WTC11 (cell line): ENCODE data around the gene ACSF3. TPM values are rescaled to one million over a fixed set of nuclear protein-coding genes. Genes with fewer than 3 reads are reported as not detected.
"Not testable (repeated sequence)": the region's sequence is repeated elsewhere in the genome, so short reads cannot be mapped to it uniquely, and the experiment has no call there.

ENCODE experiments used
- ATAC-seq: fragments of 200-7000 bp; cut with Tn5 transposase; 2 replicates; pipeline ENCODE4 v1.10.0; 2021; ENCODE audit warnings: mild to moderate bottlenecking, moderate library complexity
- CTCF ChIA-PET: fragments of 300-600 bp; sonication (Branson Sonifier 250); formaldehyde crosslinking; loops from one replicate; lab custom pipeline; 2021; ENCODE audit warnings: antibody characterized with exemption; lab: Charles Lee
- POLR2A ChIA-PET: fragments of 350-600 bp; sonication (Branson Sonifier 250); formaldehyde crosslinking; loops from one replicate; lab custom pipeline; 2021; ENCODE audit warnings: antibody characterized with exemption; lab: Charles Lee
- DNase-seq: peaks from one replicate; pipeline ENCODE4 v3.0.0; 2021; ENCODE audit warnings: low spot score
- H3K27ac Mint-ChIP-seq: 2 replicates; pipeline ENCODE4 v1.8.0; 2021; ENCODE audit warnings: mixed read lengths
- H3K27me3 Mint-ChIP-seq: 2 replicates; pipeline ENCODE4 v1.8.0; 2021; ENCODE audit warnings: low read depth, mild to moderate bottlenecking, moderate library complexity, mixed read lengths
- H3K36me3 Mint-ChIP-seq: 2 replicates; pipeline ENCODE4 v1.8.0; 2021; ENCODE audit warnings: mixed read lengths
- H3K4me1 Mint-ChIP-seq: 2 replicates; pipeline ENCODE4 v1.8.0; 2022; ENCODE audit warnings: mixed read lengths
- H3K4me3 Mint-ChIP-seq: 2 replicates; pipeline ENCODE4 v1.8.0; 2021; ENCODE audit warnings: mild to moderate bottlenecking, moderate library complexity, mixed read lengths
- H3K9me3 Mint-ChIP-seq: 2 replicates; pipeline ENCODE4 v1.8.0; 2021; ENCODE audit warnings: mixed read lengths
- E2F4 ChIP-seq: sonication (generic); formaldehyde crosslinking; IDR thresholded peaks from 2 replicates; pipeline ENCODE4 v1.8.1; 2022; ENCODE audit warnings: low read depth, mild to moderate bottlenecking, moderate library complexity, missing genetic modification reagents, borderline replicate concordance
- ELF4 ChIP-seq: sonication (generic); formaldehyde crosslinking; IDR thresholded peaks from 2 replicates; pipeline ENCODE4 v1.8.1; 2022; ENCODE audit warnings: low read depth, mild to moderate bottlenecking, moderate library complexity, missing genetic modification reagents
- GRHL2 ChIP-seq: fragments of 250-450 bp; sonication (Bioruptor Pico); IDR thresholded peaks from 2 replicates; pipeline ENCODE4 v1.8.0; 2022; ENCODE audit warnings: mild to moderate bottlenecking, moderate library complexity; ENCODE audit not compliant: insufficient replicate concordance, severe bottlenecking
- JAZF1 ChIP-seq: fragments of 250-450 bp; sonication (Bioruptor Pico); IDR thresholded peaks from 2 replicates; pipeline ENCODE4 v1.9.0; 2021; ENCODE audit warnings: moderate library complexity, mild to moderate bottlenecking, inconsistent platforms
- NR2C2 ChIP-seq: sonication (generic); formaldehyde crosslinking; IDR thresholded peaks from 2 replicates; pipeline ENCODE4 v1.8.0; 2022; ENCODE audit warnings: mild to moderate bottlenecking, missing genetic modification reagents
- NR3C1 ChIP-seq: sonication (generic); formaldehyde crosslinking; conservative IDR thresholded peaks from 2 replicates; pipeline ENCODE4 v1.8.1; 2023; ENCODE audit warnings: low read depth, mild to moderate bottlenecking, missing genetic modification reagents
- OVOL2 ChIP-seq: fragments of 250-450 bp; sonication (Bioruptor Pico); IDR thresholded peaks from 2 replicates; pipeline ENCODE4 v1.9.0; 2021; ENCODE audit warnings: mild to moderate bottlenecking, borderline replicate concordance
- TP53 ChIP-seq: sonication (generic); formaldehyde crosslinking; IDR thresholded peaks from 2 replicates; pipeline ENCODE4 v1.8.1; 2023; ENCODE audit warnings: mild to moderate bottlenecking, missing genetic modification reagents
- USF2 ChIP-seq: sonication (generic); formaldehyde crosslinking; IDR thresholded peaks from 2 replicates; pipeline ENCODE4 v1.8.1; 2023; ENCODE audit warnings: mild to moderate bottlenecking, missing genetic modification reagents, moderate library complexity
- ZBTB21 ChIP-seq: sonication (generic); formaldehyde crosslinking; IDR thresholded peaks from 2 replicates; pipeline ENCODE4 v1.8.1; 2023; ENCODE audit warnings: mild to moderate bottlenecking, missing genetic modification reagents, borderline replicate concordance
- ZNF219 ChIP-seq: sonication (generic); formaldehyde crosslinking; IDR thresholded peaks from 2 replicates; pipeline ENCODE4 v1.8.0; 2023; ENCODE audit warnings: missing genetic modification reagents, mild to moderate bottlenecking, borderline replicate concordance
- ZNF317 ChIP-seq: sonication (generic); formaldehyde crosslinking; IDR thresholded peaks from 2 replicates; pipeline ENCODE4 v1.8.1; 2023; ENCODE audit warnings: low read depth, mild to moderate bottlenecking, moderate library complexity, missing genetic modification reagents, borderline replicate concordance
- ZNF396 ChIP-seq: fragments of 250-450 bp; sonication (Bioruptor Pico); IDR thresholded peaks from 2 replicates; pipeline ENCODE4 v1.8.0; 2021; ENCODE audit warnings: mild to moderate bottlenecking, moderate library complexity, borderline replicate concordance
- total RNA-seq: library from RNA; stranded (reverse); gene quantifications from 3 replicates; pipeline ENCODE4 v1.2.3, GENCODE V29; 2021
- TF ChIP-seq, protein P1 (sequence below): sonication (generic); formaldehyde crosslinking; IDR thresholded peaks from 2 replicates; pipeline ENCODE4 v1.8.1; 2022; ENCODE audit warnings: mild to moderate bottlenecking, missing genetic modification reagents, moderate library complexity, borderline replicate concordance
- TF ChIP-seq, protein P2 (sequence below): sonication (generic); formaldehyde crosslinking; IDR thresholded peaks from 2 replicates; pipeline ENCODE4 v1.8.0; 2022; ENCODE audit warnings: missing genetic modification reagents

Gene ACSF3
- total RNA-seq, 1 experiment from 2014 or later: 22.9 TPM

- ATAC-seq: no peak
- TF ChIP-seq E2F4 (CRISPR knock-in tag) (no peak), ELF4 (CRISPR knock-in tag) (no peak), NR3C1 (CRISPR knock-in tag) (no peak), ZBTB21 (CRISPR knock-in tag) (no peak), ZNF396 (CRISPR knock-in tag) (no peak), OVOL2 (CRISPR knock-in tag) (no peak), ZNF317 (CRISPR knock-in tag) (no peak), NR2C2 (no peak), JAZF1 (CRISPR knock-in tag) (no peak), USF2 (CRISPR knock-in tag) (no peak), GRHL2 (CRISPR knock-in tag) (no peak), TP53 (CRISPR knock-in tag) (no peak), ZNF219 (CRISPR knock-in tag) (no peak)
- TF ChIP-seq, protein P1, sequence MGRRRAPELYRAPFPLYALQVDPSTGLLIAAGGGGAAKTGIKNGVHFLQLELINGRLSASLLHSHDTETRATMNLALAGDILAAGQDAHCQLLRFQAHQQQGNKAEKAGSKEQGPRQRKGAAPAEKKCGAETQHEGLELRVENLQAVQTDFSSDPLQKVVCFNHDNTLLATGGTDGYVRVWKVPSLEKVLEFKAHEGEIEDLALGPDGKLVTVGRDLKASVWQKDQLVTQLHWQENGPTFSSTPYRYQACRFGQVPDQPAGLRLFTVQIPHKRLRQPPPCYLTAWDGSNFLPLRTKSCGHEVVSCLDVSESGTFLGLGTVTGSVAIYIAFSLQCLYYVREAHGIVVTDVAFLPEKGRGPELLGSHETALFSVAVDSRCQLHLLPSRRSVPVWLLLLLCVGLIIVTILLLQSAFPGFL (CRISPR knock-in tag): no peak
- TF ChIP-seq, protein P2, sequence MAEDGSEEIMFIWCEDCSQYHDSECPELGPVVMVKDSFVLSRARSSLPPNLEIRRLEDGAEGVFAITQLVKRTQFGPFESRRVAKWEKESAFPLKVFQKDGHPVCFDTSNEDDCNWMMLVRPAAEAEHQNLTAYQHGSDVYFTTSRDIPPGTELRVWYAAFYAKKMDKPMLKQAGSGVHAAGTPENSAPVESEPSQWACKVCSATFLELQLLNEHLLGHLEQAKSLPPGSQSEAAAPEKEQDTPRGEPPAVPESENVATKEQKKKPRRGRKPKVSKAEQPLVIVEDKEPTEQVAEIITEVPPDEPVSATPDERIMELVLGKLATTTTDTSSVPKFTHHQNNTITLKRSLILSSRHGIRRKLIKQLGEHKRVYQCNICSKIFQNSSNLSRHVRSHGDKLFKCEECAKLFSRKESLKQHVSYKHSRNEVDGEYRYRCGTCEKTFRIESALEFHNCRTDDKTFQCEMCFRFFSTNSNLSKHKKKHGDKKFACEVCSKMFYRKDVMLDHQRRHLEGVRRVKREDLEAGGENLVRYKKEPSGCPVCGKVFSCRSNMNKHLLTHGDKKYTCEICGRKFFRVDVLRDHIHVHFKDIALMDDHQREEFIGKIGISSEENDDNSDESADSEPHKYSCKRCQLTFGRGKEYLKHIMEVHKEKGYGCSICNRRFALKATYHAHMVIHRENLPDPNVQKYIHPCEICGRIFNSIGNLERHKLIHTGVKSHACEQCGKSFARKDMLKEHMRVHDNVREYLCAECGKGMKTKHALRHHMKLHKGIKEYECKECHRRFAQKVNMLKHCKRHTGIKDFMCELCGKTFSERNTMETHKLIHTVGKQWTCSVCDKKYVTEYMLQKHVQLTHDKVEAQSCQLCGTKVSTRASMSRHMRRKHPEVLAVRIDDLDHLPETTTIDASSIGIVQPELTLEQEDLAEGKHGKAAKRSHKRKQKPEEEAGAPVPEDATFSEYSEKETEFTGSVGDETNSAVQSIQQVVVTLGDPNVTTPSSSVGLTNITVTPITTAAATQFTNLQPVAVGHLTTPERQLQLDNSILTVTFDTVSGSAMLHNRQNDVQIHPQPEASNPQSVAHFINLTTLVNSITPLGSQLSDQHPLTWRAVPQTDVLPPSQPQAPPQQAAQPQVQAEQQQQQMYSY (CRISPR knock-in tag): no peak
- no peak overlapping the region for H3K4me3 Mint-ChIP-seq
- H3K27me3 Mint-ChIP-seq: peaks cover 2% of the 10 kb centered on the region; the same call in 1 of the 2 replicates
- no peak for DNase-seq
- POLR2A ChIA-PET: no interaction called here
- no peak overlapping the region for H3K27ac Mint-ChIP-seq
- CTCF ChIA-PET: interaction anchor here (0.7 to 3.1 kb wide), 3 partner anchors 11 to 448 kb away, joined by 3 to 12 read pairs (median 9); no protein-coding TSS in a partner anchor
- no peaks in the 10 kb centered on the region for H3K4me1 Mint-ChIP-seq
- H3K9me3 Mint-ChIP-seq: no peaks in the 10 kb centered on the region
- H3K36me3 Mint-ChIP-seq: no peaks in the 10 kb centered on the region
These were observed 91.5 kb downstream of the ACSF3 start for GRCh38 chr16:89184933-89185794.

GRCh38 chr16:89185887-89186592 lies 92.4 kb downstream of the ACSF3 start:
- ATAC-seq, H3K27me3 Mint-ChIP-seq, H3K9me3 Mint-ChIP-seq, H3K27ac Mint-ChIP-seq, H3K36me3 Mint-ChIP-seq, H3K4me1 Mint-ChIP-seq, DNase-seq, H3K4me3 Mint-ChIP-seq, POLR2A ChIA-PET: not testable (repeated sequence)
- CTCF ChIA-PET: interaction anchor here (0.7 kb wide), 1 partner anchor 448 kb away, joined by 3 read pairs; no protein-coding TSS in a partner anchor

- ATAC-seq, POLR2A ChIA-PET, H3K27ac Mint-ChIP-seq, H3K9me3 Mint-ChIP-seq, CTCF ChIA-PET, H3K4me3 Mint-ChIP-seq, DNase-seq, H3K4me1 Mint-ChIP-seq, H3K27me3 Mint-ChIP-seq, H3K36me3 Mint-ChIP-seq: not testable (repeated sequence)
These were observed 93.0 kb downstream of the ACSF3 start for GRCh38 chr16:89186593-89187031.
